Left renal cortex interstitium (tissue), 4 donors: ENCODE data around the gene DIPK2A. TPM values are rescaled to one million over a fixed set of nuclear protein-coding genes. Genes with fewer than 3 reads are reported as not detected.

Experiments
- DNase-seq, 4 donors: peaks; one replicate each; pipeline ENCODE4 v3.0.0-alpha.2; 2013; ENCODE audit warnings: low read depth in 4 of 4, low spot score in 2 of 4, missing footprints in 1 of 4
- polyA plus RNA-seq, 4 donors: library from polyadenylated mRNA; unstranded; fragments of 120-200 nt; gene quantifications; one replicate each; pipeline ENCODE4 v1.2.1, GENCODE V29; 2013; ENCODE audit not compliant: insufficient read length in 4 of 4

Gene DIPK2A
- 10 to 100 TPM; 33.2 to 55.4 (median 37.5) TPM for polyA plus RNA-seq

- peak; percentile 90 to 98 (median 96) for DNase-seq
Observed at GRCh38 chr3:143971359-143972154, at the start of gene DIPK2A. Gene DIPK2A (plus strand): TSS chr3:143971823. CDS start chr3:143972333, 510 bp downstream.

GRCh38 chr3:143924522-143925285, 46.9 kb upstream of the DIPK2A start:
- DNase-seq, result no peak

- no peak for DNase-seq
Observed at GRCh38 chr3:143928056-143928455, 43.6 kb upstream of the DIPK2A start.

- no peak for DNase-seq
Observed at GRCh38 chr3:143928541-143929255, 42.9 kb upstream of the DIPK2A start.

- DNase-seq, result no peak
Observed at GRCh38 chr3:143934791-143935190, 36.8 kb upstream of the DIPK2A start.

- DNase-seq, result no peak
Observed at GRCh38 chr3:143935678-143936077, 35.9 kb upstream of the DIPK2A start.

GRCh38 chr3:143950810-143951209, 20.8 kb upstream of the DIPK2A start:
- no peak for DNase-seq

GRCh38 chr3:143951351-143951971, 20.2 kb upstream of the DIPK2A start:
- DNase-seq, result no peak

- DNase-seq, result no peak
Observed at GRCh38 chr3:143952569-143953072, 19.0 kb upstream of the DIPK2A start.

- no peak for DNase-seq
Observed at GRCh38 chr3:143955113-143955512, 16.5 kb upstream of the DIPK2A start.

GRCh38 chr3:143956838-143957237, 14.8 kb upstream of the DIPK2A start:
- DNase-seq, result no peak

GRCh38 chr3:143957453-143957852, 14.2 kb upstream of the DIPK2A start:
- no peak for DNase-seq

- DNase-seq, result no peak
Observed at GRCh38 chr3:143958966-143959365, 12.7 kb upstream of the DIPK2A start.

- DNase-seq, result no peak
Observed at GRCh38 chr3:143961342-143961741, 10.3 kb upstream of the DIPK2A start.

GRCh38 chr3:143963946-143964345, 7.7 kb upstream of the DIPK2A start:
- DNase-seq, result no peak

GRCh38 chr3:143970773-143971358, 757 bp upstream of the DIPK2A start:
- DNase-seq, result peak in 2 of 4 donors; percentile 36 to 81

- DNase-seq, result no peak
Observed at GRCh38 chr3:143972155-143972504, 507 bp downstream of the DIPK2A start.

GRCh38 chr3:143972505-143973258, 1.1 kb downstream of the DIPK2A start:
- DNase-seq, result peak; percentile 57 to 80 (median 64)

- peak in 2 of 4 donors; percentile 68 to 73 for DNase-seq
Observed at GRCh38 chr3:143973259-143974021, 1.8 kb downstream of the DIPK2A start.
